ENCODE measurements around the gene TBC1D3B.
"Not testable (repeated sequence)": the region's sequence is repeated elsewhere in the genome, so short reads cannot be mapped to it uniquely, and the experiment has no call there.

GRCh38 chr17:36189993-36190392, 13.6 kb upstream of the TBC1D3B start:
- not testable (repeated sequence) for TF ChIP-seq CTCF (conservative IDR thresholded peaks at IDR 0.05 in 1 of 2, IDR thresholded peaks at IDR 0.05 in 1 of 2; ENCODE audit: low read depth in 1 of 2, low read length in 2 of 2); EZH2 (IDR thresholded peaks at IDR 0.05; ENCODE audit: low read length, missing control alignments)

All from fibroblast of lung (primary cell).